Small intestine (tissue), 7 donors: Measurements from ENCODE around the gene PREX1. TPM values are rescaled to one million over a fixed set of nuclear protein-coding genes. Genes with fewer than 3 reads are reported as not detected.

Source experiments
- DNase-seq, 2 donors: peaks; one replicate each; pipeline versions ENCODE4 v3.0.0 to v3.0.0-alpha.2; 2013
- FAIRE-seq: peaks from 2 replicates; lab custom pipeline; 2012; peaks lifted over from hg19 to GRCh38; lab: Jason Lieb, UNC
- H3K27ac ChIP-seq, 3 donors: one replicate each; pipeline ENCODE4 v1.5.1; 2013; ENCODE audit warnings: low read length in 2 of 3, mild to moderate bottlenecking in 2 of 3, control low read depth in 1 of 3, inconsistent platforms in 1 of 3, low read depth in 1 of 3, moderate library complexity in 1 of 3
- H3K27me3 ChIP-seq, 3 donors: one replicate each; pipeline ENCODE4 v1.6.1; 2013; ENCODE audit warnings: low read length in 3 of 3, inconsistent platforms in 1 of 3; ENCODE audit not compliant: control insufficient read depth in 3 of 3, insufficient read depth in 3 of 3
- H3K36me3 ChIP-seq, 3 donors: one replicate each; pipeline ENCODE4 v1.6.1; 2013; ENCODE audit warnings: low read length in 3 of 3, inconsistent platforms in 1 of 3, low read depth in 1 of 3, mild to moderate bottlenecking in 1 of 3, moderate library complexity in 1 of 3; ENCODE audit not compliant: control insufficient read depth in 3 of 3, insufficient read depth in 2 of 3
- H3K4me1 ChIP-seq, 3 donors: one replicate each; pipeline ENCODE4 v1.6.1; 2013; ENCODE audit warnings: low read length in 2 of 3, inconsistent platforms in 1 of 3, low read depth in 1 of 3, mild to moderate bottlenecking in 1 of 3, moderate library complexity in 1 of 3; ENCODE audit not compliant: control insufficient read depth in 3 of 3, insufficient read depth in 2 of 3
- H3K4me3 ChIP-seq, 3 donors: one replicate each; pipeline ENCODE4 v1.5.1; 2013; ENCODE audit warnings: low read length in 3 of 3, control low read depth in 1 of 3, inconsistent platforms in 1 of 3, low read depth in 1 of 3, mild to moderate bottlenecking in 1 of 3, moderate library complexity in 1 of 3
- H3K9me3 ChIP-seq, 2 donors: one replicate each; pipeline ENCODE4 v1.6.1; 2013; ENCODE audit warnings: low read depth in 1 of 2, low read length in 1 of 2; ENCODE audit not compliant: control insufficient read depth in 2 of 2, insufficient read depth in 1 of 2
- WGBS, 3 donors: extraction: QIAGEN DNeasy Blood & Tissue Kit; methylation state at CpG; one replicate each; pipeline ENCODE4 v1.1.7; 2013; 5-methylcytosine and 5-hydroxymethylcytosine counted together
- polyA plus RNA-seq, 4 donors: library from polyadenylated mRNA; stranded (reverse) in 3 of 4; unstranded in 1 of 4; fragments of 200-250 nt in 3 of 4; fragments of 120-200 nt in 1 of 4; gene quantifications; one replicate each; pipeline versions ENCODE4 v1.2.1 to v1.2.3, GENCODE V29; 2013
- donor health status: healthy with polysubstance abuse.
- donor health status: control.
- donor health status: control.
- donor health status: Bipolar disorder and iron deficiency.
- donor health status: healthy.

Gene PREX1
- polyA plus RNA-seq, 4 donors, result 1.8 to 9.9 (median 8.0) TPM

DNA sequence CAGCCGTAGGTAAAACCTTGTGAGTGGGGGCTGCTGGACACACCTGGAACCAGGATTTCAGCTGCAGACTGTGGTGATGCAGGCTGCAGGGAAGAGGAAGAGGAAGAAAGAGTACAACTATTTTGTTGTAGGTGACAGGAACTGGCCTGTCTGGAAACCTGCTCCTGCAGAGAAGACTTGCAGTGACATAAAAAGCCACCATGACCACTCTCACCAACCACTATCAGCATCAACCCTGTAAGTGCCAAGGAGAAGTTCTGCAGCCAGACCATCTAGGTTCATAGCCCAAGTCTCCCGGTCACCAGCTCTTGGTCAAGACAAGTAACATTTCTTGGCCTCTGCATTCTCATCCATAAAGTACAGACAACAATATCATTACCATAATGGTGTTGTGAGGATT is 91.2 kb downstream of the PREX1 start:
- Histone ChIP-seq H3K27ac (no peak overlapping the region), H3K27me3 (no peaks in the 10 kb centered on the region), H3K9me3 (no peaks in the 10 kb centered on the region)

DNA sequence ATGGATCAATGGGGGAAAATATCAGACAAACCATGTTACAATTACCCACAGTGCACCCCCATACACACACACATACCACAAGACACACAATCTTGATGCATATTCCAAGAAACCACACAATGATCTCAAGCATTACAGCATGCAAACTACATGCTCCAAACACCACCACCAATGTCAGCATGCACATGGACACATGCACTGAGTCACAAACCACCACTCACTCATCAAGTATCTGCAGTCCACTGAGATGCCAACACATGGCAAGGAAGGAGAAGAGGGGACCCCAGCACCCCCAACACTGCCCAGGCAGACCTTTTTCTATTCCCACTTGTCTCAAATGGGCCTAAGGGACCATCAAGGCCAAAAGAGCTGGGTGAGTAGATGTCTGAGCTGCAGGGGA is 91.6 kb downstream of the PREX1 start:
- no peak overlapping the region for H3K27ac ChIP-seq
- no peak for FAIRE-seq

More for the DNA sequence above, 91.2 kb downstream of the PREX1 start:
- FAIRE-seq (no peak), DNase-seq (no peak)
- Histone ChIP-seq H3K4me1 (peaks cover 4 to 22% (median 6%) of the 10 kb centered on the region in 3 donors), H3K36me3 (peaks cover 0 to 9% (median 0%) of the 10 kb centered on the region in 3 donors), H3K4me3 (no peak overlapping the region)
- WGBS, 3 donors, result 54 to 87% (median 60%) methylated on average over 2 of the region's 2 CpGs

DNA sequence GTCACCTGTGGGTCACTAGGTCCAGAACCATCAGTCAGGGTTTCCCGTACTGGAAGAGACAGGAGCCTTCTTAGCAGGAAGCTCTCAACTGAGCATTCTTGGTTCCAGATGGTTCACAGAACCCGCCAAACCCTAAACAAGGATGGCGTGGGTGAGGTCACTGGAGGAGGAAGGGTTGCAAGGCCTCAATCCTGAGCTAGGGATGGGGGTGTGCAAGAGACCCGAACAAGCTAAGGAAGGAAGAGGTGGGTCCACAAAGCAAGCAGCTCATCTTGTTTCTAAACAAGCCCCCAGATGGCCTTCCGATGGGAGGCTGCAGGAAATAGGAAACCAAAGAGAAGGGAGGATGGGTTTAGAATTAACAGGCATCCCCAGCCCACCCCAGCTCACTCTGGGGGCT is 92.7 kb downstream of the PREX1 start:
- Histone ChIP-seq H3K36me3 (peaks cover 0 to 7% (median 0%) of the 10 kb centered on the region in 3 donors), H3K9me3 (no peaks in the 10 kb centered on the region), H3K4me3 (no peak overlapping the region), H3K27me3 (no peaks in the 10 kb centered on the region), H3K27ac (no peak overlapping the region), H3K4me1 (peaks cover 4 to 22% (median 6%) of the 10 kb centered on the region in 3 donors)
- no peak for DNase-seq
- WGBS, 3 donors, result 68 to 82% (median 80%) methylated on average over 5 of the region's 5 CpGs
- no peak for FAIRE-seq

More for the DNA sequence above, 91.6 kb downstream of the PREX1 start:
- no peaks in the 10 kb centered on the region for H3K27me3 ChIP-seq
- H3K36me3 ChIP-seq, result peaks cover 0 to 9% (median 0%) of the 10 kb centered on the region in 3 donors
- H3K4me3 ChIP-seq, result no peak overlapping the region
- H3K4me1 ChIP-seq, result peaks cover 4 to 22% (median 6%) of the 10 kb centered on the region in 3 donors
- DNase-seq, result no peak
- H3K9me3 ChIP-seq, result no peaks in the 10 kb centered on the region

DNA sequence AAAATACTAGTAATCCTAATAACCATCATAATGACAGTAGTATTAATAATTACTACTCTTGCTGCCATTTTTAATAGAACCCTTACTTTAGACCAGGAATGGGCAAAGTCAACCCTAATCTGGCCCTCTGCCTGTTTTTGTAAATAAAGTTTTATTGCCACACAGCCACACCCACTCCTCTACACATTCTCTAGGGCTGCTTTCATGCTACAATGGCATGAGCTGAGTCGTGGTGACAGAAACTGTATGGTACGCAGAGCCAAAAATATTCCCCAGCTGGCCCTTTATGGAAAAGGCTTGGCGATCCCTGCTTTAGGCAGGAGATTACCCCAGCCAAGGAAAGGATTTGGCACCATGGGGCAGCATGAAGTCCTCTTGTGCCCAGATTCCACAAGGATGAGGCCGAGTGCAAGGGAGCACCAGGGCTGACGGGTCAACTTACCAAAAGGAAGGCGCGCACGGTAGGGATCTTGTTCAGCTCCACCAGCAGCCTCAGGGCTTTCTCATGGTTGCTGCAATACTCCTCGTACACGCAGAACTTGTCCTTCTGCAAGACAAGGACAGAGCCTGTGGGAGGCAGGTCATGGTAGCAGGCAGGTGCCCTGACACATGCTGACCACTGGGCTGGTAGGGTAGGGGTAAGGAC is 93.6 kb downstream of the PREX1 start:
- Histone ChIP-seq H3K27ac (no peak overlapping the region), H3K9me3 (no peaks in the 10 kb centered on the region), H3K27me3 (no peaks in the 10 kb centered on the region), H3K4me1 (peaks cover 4 to 19% (median 6%) of the 10 kb centered on the region in 3 donors), H3K4me3 (no peak overlapping the region), H3K36me3 (peaks cover 0 to 7% (median 0%) of the 10 kb centered on the region in 3 donors)
- 83 to 93% (median 86%) methylated on average over 10 of the region's 10 CpGs for WGBS, 3 donors
- DNase-seq (no peak), FAIRE-seq (no peak)

DNA sequence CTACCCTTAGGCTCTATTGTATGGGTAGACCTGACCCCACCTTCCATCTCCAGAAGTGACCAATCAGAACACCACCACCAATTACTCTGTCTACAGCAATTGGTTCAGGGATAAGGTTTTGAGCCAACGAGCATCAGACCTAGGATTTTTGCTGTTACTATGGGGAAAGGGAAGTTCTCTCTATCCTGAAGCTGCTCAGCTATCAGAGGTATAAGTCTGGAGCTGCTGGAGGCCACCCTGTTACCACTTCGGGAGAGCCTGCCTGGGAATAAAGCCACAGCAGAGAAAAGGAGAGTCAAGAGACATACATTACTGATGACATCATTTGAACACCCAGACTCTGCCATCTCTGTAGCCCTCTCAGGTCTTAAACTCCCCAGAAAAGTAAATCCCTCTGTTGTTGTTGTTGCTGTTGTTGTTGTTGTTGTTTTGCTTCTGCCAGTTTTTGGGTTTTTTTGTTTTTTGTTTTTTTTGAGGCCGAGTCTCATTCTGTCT is 94.5 kb downstream of the PREX1 start:
- Histone ChIP-seq H3K4me3 (no peak overlapping the region), H3K27ac (no peak overlapping the region), H3K36me3 (peaks cover 0 to 9% (median 0%) of the 10 kb centered on the region in 3 donors), H3K27me3 (no peaks in the 10 kb centered on the region), H3K4me1 (peaks cover 0 to 11% (median 2%) of the 10 kb centered on the region in 3 donors), H3K9me3 (no peaks in the 10 kb centered on the region)
- 74 to 79% (median 78%) methylated on average over 3 of the region's 3 CpGs for WGBS, 3 donors
- DNase-seq (no peak), FAIRE-seq (no peak)

DNA sequence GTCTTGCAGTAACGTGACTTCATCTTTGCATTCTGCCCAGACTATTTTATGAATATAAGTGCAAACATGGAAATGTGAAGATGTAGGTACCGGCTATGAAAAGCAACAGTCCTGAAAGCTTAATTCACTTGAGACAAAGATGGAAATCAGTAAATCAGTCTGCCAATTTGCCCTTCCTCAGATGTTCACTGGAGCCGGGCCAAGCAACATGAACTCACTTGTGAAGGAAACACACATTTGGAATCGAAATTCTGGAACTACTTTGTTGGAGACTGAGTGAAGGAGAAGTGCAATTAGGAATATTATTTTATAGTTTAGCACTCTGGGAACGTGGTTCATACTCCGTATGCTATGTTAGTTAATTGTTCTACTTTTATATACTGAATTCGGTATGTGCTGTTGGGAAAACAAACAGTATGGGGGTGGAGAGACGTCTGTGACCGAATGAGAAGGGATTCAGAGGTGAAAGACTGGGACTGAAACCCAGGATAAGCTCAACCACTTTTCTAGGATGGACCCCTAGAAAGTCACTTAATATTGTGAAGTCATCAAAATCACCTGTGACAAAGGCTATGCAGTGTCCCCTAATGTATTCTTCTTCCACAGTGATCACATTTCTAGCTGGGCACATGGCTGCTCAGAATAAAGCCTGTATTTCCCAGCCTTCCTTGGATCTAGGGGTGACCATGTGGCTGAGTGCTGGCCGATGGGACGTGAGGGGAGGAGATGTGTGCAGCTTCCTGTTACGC is 95.5 kb downstream of the PREX1 start:
- H3K27me3 ChIP-seq, result no peaks in the 10 kb centered on the region
- H3K9me3 ChIP-seq, result no peaks in the 10 kb centered on the region
- H3K36me3 ChIP-seq, result peaks cover 0 to 9% (median 0%) of the 10 kb centered on the region in 3 donors
- DNase-seq (no peak), FAIRE-seq (no peak)
- no peak overlapping the region for H3K27ac ChIP-seq
- H3K4me1 ChIP-seq, result peaks cover 0 to 4% (median 0%) of the 10 kb centered on the region in 3 donors
- no peak overlapping the region for H3K4me3 ChIP-seq
- WGBS, 3 donors, result 54 to 66% (median 60%) methylated on average over 12 of the region's 12 CpGs

DNA sequence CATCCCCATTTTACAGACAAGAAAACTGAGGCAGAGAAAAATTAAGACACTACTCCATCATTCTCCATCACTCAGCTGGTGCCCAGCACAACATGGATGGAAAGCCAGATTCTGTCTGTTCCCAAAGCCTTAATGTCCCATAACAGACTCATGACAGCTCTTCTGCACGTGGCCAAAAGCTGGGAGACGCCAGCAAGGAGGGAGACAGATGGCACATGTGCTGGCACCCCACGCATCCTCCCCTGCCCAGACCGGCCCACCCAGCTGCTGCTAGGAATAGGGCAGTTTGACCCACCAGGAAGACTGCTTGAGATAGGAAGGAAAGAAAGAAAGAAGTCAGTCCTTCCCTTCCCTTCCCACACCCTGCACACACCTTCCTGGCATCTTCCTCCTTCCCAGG is 96.3 kb downstream of the PREX1 start:
- no peak for FAIRE-seq

DNA sequence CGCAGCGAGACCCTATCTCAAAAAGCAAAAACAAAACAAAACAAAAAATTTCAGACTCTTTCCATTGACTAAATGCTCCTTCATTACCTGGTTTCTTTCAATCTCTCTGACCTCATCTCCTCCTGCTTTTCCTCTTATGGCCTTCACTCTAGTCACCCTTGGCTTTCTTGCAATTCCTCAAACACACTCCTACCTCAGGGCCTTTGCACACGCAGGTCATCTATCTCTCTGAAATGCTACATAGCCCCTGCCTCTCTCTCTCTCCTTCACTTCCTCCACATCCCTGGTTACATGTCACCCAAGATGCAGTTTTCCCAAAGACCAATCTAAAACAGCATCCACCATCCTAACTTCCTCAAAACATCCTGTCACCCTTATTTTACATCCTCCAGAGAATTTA is 96.8 kb downstream of the PREX1 start:
- FAIRE-seq (no peak), DNase-seq (no peak)
- H3K4me3 ChIP-seq, result no peak overlapping the region
- H3K27ac ChIP-seq, result no peak overlapping the region
- peaks cover 0 to 9% (median 0%) of the 10 kb centered on the region in 3 donors for H3K36me3 ChIP-seq
- H3K4me1 ChIP-seq, result peaks cover 0 to 4% (median 0%) of the 10 kb centered on the region in 3 donors
- 93 to 98% (median 94%) methylated on average over 3 of the region's 3 CpGs for WGBS, 3 donors
- no peaks in the 10 kb centered on the region for H3K27me3 ChIP-seq
- H3K9me3 ChIP-seq, result no peaks in the 10 kb centered on the region

More for the DNA sequence above, 96.3 kb downstream of the PREX1 start:
- H3K9me3 ChIP-seq, result no peaks in the 10 kb centered on the region
- H3K4me3 ChIP-seq, result no peak overlapping the region
- no peak overlapping the region for H3K27ac ChIP-seq
- peaks cover 0 to 7% (median 0%) of the 10 kb centered on the region in 3 donors for H3K36me3 ChIP-seq
- no peaks in the 10 kb centered on the region for H3K27me3 ChIP-seq
- H3K4me1 ChIP-seq, result peaks cover 0 to 4% (median 0%) of the 10 kb centered on the region in 3 donors
- DNase-seq, result no peak
- 86 to 94% (median 90%) methylated on average over 4 of the region's 4 CpGs for WGBS, 3 donors
